GM12873 (cell line): ENCODE data around the gene COL6A6.

ENCODE experiments used
- TF ChIP-seq, protein P1 (sequence below): IDR thresholded peaks from 2 replicates; pipeline ENCODE4 v1.5.1; 2012; ENCODE audit warnings: low read depth, mild to moderate bottlenecking, moderate library complexity, low read length, control low read depth; ENCODE audit not compliant: insufficient read depth; ENCODE audit errors: missing control alignments

Gene COL6A6

DNA sequence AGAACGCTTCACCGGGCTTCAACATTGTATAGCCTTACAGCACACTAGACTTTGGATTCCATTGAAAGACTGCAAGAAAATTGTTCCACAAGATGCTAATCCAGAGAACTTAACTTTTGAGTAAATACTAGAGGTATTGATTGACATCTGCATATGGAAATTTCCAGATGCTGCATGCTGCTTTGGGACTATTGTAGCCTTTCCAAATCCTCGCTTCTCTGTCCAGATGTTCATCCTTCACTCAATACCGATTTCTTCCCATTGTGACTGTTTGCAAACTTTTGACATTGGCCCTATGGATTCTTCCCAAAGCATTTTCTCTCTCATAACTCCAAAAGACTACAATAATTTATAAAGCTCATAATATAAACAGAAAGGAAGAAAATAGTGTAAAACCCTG, 41.4 kb downstream of the COL6A6 start:
- TF ChIP-seq, protein P1, sequence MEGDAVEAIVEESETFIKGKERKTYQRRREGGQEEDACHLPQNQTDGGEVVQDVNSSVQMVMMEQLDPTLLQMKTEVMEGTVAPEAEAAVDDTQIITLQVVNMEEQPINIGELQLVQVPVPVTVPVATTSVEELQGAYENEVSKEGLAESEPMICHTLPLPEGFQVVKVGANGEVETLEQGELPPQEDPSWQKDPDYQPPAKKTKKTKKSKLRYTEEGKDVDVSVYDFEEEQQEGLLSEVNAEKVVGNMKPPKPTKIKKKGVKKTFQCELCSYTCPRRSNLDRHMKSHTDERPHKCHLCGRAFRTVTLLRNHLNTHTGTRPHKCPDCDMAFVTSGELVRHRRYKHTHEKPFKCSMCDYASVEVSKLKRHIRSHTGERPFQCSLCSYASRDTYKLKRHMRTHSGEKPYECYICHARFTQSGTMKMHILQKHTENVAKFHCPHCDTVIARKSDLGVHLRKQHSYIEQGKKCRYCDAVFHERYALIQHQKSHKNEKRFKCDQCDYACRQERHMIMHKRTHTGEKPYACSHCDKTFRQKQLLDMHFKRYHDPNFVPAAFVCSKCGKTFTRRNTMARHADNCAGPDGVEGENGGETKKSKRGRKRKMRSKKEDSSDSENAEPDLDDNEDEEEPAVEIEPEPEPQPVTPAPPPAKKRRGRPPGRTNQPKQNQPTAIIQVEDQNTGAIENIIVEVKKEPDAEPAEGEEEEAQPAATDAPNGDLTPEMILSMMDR = no peak

DNA sequence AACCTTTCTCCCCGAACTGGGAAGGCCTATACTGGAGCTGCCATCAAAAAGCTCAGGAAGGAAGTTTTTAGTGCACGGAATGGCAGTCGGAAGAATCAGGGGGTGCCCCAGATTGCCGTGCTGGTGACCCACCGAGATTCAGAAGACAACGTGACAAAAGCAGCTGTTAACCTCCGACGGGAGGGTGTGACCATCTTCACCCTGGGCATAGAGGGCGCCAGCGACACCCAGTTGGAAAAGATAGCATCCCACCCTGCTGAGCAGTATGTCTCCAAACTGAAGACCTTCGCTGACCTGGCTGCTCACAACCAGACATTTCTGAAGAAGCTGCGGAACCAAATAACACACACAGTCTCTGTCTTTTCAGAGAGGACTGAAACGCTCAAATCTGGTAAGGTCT, 48.2 kb downstream of the COL6A6 start:
- TF ChIP-seq, protein P1 = no peak
